BJ (cell line): Measurements from ENCODE around the gene OR6K3. TPM values are rescaled to one million over a fixed set of nuclear protein-coding genes. Genes with fewer than 3 reads are reported as not detected.
"Not testable (repeated sequence)": the region's sequence is repeated elsewhere in the genome, so short reads cannot be mapped to it uniquely, and the experiment has no call there.

Experiments
- CTCF ChIA-PET: fragments of 350-600 bp; formaldehyde crosslinking; extraction: SDS; loops from one replicate; lab custom pipeline; 2021; ENCODE audit warnings: antibody characterized with exemption, inconsistent platforms; lab: Yijun Ruan, JAX
- POLR2A ChIA-PET: fragments of 300-600 bp; sonication (Branson Sonifier 250); formaldehyde crosslinking; extraction: SDS; loops from one replicate; lab custom pipeline; 2021; ENCODE audit warnings: antibody characterized with exemption; lab: Charles Lee
- DNase-seq: peaks from one replicate; pipeline ENCODE4 v3.0.0-alpha.2; 2011; ENCODE audit warnings: low read depth
- H3K27me3 ChIP-seq: 2 replicates; pipeline ENCODE4 v1.6.0; 2011; ENCODE audit warnings: low read length; ENCODE audit not compliant: control insufficient read depth, insufficient read depth
- H3K36me3 ChIP-seq: 2 replicates; pipeline ENCODE4 v1.5.1; 2011; ENCODE audit warnings: low read length; ENCODE audit not compliant: control insufficient read depth, insufficient read depth
- H3K4me3 ChIP-seq: 2 replicates; pipeline ENCODE4 v1.5.1; 2011; ENCODE audit warnings: low read depth, mild to moderate bottlenecking, control low read depth, low read length
- polyA plus RNA-seq: library from polyadenylated mRNA; depleted of rRNA; stranded (reverse); fragments of >200 nt; gene quantifications from 2 replicates; pipeline ENCODE4 v1.2.3, GENCODE V29; 2011
- TF ChIP-seq, protein P1 (sequence below): IDR thresholded peaks from 2 replicates; pipeline ENCODE4 v1.5.1; 2011; ENCODE audit warnings: low read depth, mild to moderate bottlenecking, control low read depth, inconsistent platforms, low read length, moderate library complexity; ENCODE audit not compliant: insufficient read depth

The OR6K3 gene
- polyA plus RNA-seq, 1 experiment = not detected

- no peaks in the 10 kb centered on the region for H3K27me3 ChIP-seq
- TF ChIP-seq, protein P1, sequence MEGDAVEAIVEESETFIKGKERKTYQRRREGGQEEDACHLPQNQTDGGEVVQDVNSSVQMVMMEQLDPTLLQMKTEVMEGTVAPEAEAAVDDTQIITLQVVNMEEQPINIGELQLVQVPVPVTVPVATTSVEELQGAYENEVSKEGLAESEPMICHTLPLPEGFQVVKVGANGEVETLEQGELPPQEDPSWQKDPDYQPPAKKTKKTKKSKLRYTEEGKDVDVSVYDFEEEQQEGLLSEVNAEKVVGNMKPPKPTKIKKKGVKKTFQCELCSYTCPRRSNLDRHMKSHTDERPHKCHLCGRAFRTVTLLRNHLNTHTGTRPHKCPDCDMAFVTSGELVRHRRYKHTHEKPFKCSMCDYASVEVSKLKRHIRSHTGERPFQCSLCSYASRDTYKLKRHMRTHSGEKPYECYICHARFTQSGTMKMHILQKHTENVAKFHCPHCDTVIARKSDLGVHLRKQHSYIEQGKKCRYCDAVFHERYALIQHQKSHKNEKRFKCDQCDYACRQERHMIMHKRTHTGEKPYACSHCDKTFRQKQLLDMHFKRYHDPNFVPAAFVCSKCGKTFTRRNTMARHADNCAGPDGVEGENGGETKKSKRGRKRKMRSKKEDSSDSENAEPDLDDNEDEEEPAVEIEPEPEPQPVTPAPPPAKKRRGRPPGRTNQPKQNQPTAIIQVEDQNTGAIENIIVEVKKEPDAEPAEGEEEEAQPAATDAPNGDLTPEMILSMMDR = no peak
- ChIA-PET CTCF (no interaction called here), POLR2A (no interaction called here)
- DNase-seq = no peak
- H3K36me3 ChIP-seq = no peaks in the 10 kb centered on the region
- H3K4me3 ChIP-seq = no peak overlapping the region
Observed at GRCh38 chr1:158689110-158689509, 31.4 kb downstream of the OR6K3 start.

GRCh38 chr1:158688343-158688742, 32.2 kb downstream of the OR6K3 start:
- POLR2A ChIA-PET, CTCF ChIA-PET, H3K27me3 ChIP-seq, DNase-seq, H3K4me3 ChIP-seq, H3K36me3 ChIP-seq: not testable (repeated sequence)

DNA sequence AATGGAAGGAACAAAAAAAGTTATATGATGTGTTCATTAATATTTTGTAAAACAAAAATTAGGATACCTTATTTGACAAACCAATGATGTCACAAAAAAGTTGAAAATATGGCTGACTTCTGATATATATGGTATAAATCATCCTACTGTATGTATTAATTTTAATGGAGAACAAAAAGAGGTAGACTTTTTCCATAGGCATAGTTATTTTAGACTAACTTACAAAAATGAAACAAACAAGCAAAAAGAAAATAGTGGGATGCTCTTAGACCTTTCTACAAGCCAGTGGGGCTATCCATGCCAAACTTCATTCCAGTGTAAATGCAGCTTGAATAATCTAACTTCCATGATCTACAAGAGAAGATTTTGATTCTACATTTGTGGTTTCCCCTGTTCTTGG, 33.5 kb downstream of the OR6K3 start:
- TF ChIP-seq, protein P1 = no peak

GRCh38 chr1:158686111-158687009, 34.2 kb downstream of the OR6K3 start, which contains the start of gene SPTA1:
TSS of gene SPTA1 (minus strand) at chr1:158686715. CDS start at chr1:158686517, 198 bp downstream.
- Histone ChIP-seq H3K27me3 (no peaks in the 10 kb centered on the region), H3K36me3 (no peaks in the 10 kb centered on the region)
- CTCF ChIA-PET = interaction anchor here (1.2 kb wide), 1 partner anchor 17 kb away, joined by 4 read pairs; no protein-coding TSS in a partner anchor

More for the DNA sequence above, 33.5 kb downstream of the OR6K3 start:
- no peaks in the 10 kb centered on the region for H3K27me3 ChIP-seq
- H3K4me3 ChIP-seq = no peak overlapping the region
- POLR2A ChIA-PET = no interaction called here
- DNase-seq = no peak
- CTCF ChIA-PET = no interaction called here
- H3K36me3 ChIP-seq = no peaks in the 10 kb centered on the region

DNA sequence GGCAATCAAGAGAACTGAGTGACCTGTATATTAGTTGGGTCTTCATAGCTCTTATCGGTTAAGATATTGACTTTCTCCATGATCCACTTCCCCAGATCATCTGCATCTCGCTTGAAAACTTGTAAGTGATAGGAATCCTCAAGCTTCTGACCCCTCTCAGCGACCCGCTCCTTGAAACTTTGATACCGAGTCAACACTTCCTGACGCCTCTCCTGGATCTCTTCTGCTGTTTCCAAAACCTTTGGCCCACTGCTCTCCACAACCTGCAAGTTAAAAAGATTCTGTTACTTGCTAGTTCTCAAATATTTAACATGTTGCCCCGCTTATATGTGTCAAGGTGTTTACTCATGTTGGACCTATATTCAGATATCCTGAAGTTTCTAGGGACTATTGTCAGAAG, 35.4 kb downstream of the OR6K3 start:
- no peak for DNase-seq
- CTCF ChIA-PET = interaction anchor here (1.2 kb wide), 1 partner anchor 16 kb away, joined by 4 read pairs; no protein-coding TSS in a partner anchor

More at GRCh38 chr1:158686111-158687009, 34.2 kb downstream of the OR6K3 start, which contains the start of gene SPTA1:
- TF ChIP-seq, protein P1 = no peak
- DNase-seq = no peak
- POLR2A ChIA-PET = no interaction called here
- no peak within 1 kb of the TSS for H3K4me3 ChIP-seq

More for the DNA sequence above, 35.4 kb downstream of the OR6K3 start:
- Histone ChIP-seq H3K4me3 (no peak overlapping the region), H3K36me3 (no peaks in the 10 kb centered on the region), H3K27me3 (no peaks in the 10 kb centered on the region)
- TF ChIP-seq, protein P1 = no peak
- POLR2A ChIA-PET = no interaction called here
